K562 (cell line): ENCODE data around the gene MBD1. TPM values are rescaled to one million over a fixed set of nuclear protein-coding genes. Genes with fewer than 3 reads are reported as not detected.

Source experiments
- ATAC-seq: fragments of 200-7000 bp; cut with Tn5 transposase; 3 replicates; pipeline ENCODE4 v1.9.1; 2020; ENCODE audit warnings: moderate library complexity
- BruUV-seq: library from RNA; stranded (reverse); fragments of 400-500 nt; replicated peaks from 2 replicates; lab custom pipeline; 2021; lab: Mats Ljungman, UMichigan
- CTCF ChIA-PET: fragments of 300-600 bp; formaldehyde crosslinking; extraction: SDS; loops from one replicate; lab custom pipeline; 2021; ENCODE audit warnings: low intra/inter-chr PET ratio; lab: Yijun Ruan, JAX
- POLR2A ChIA-PET: fragments of 300-600, 350-650 bp; sonication (Branson Sonifier 250); formaldehyde crosslinking; extraction: SDS; loops from one replicate; lab custom pipeline; 2021; ENCODE audit warnings: antibody characterized with exemption, inconsistent platforms; lab: Yijun Ruan, JAX
- DNase-seq, 4 experiments: peaks; one replicate each; pipeline versions ENCODE4 v3.0.0 to v3.0.0-alpha.2; 2011 to 2018; ENCODE audit warnings: low spot score in 3 of 4, mixed read lengths in 3 of 4; ENCODE audit errors: extremely low read depth in 1 of 4
- FAIRE-seq: peaks from 2 replicates; lab custom pipeline; 2011; peaks lifted over from hg19 to GRCh38; lab: Jason Lieb, UNC
- H2AFZ ChIP-seq: 2 replicates; pipeline ENCODE4 v1.6.0; 2011; ENCODE audit warnings: low read depth, low read length, control low read depth, inconsistent platforms
- H3K27ac ChIP-seq: fragments of 200-600 bp; 3 replicates; pipeline ENCODE4 v1.8.0; 2011; ENCODE audit warnings: low read depth, mild to moderate bottlenecking, control low read depth, inconsistent platforms, low read length, moderate library complexity, mixed read lengths; ENCODE audit errors: extremely low read depth
- H3K27me3 ChIP-seq, 2 experiments: fragments of 300-600 bp in 1 of 2; 2 replicates in 1 of 2; 3 replicates in 1 of 2; pipeline versions ENCODE4 v1.6.0 to v1.8.0; 2011; ENCODE audit warnings: inconsistent platforms in 2 of 2, low read length in 2 of 2, mild to moderate bottlenecking in 1 of 2, mixed read lengths in 1 of 2, moderate library complexity in 1 of 2; ENCODE audit not compliant: control insufficient read depth in 2 of 2, insufficient read depth in 2 of 2
- H3K36me3 ChIP-seq: fragments of 300-600 bp; 3 replicates; pipeline ENCODE4 v1.8.0; 2011; ENCODE audit warnings: mild to moderate bottlenecking, low read length, inconsistent platforms; ENCODE audit not compliant: control insufficient read depth, insufficient read depth
- H3K4me1 ChIP-seq, 2 experiments: fragments of 200-600 bp in 1 of 2; replicated peaks in 1 of 2; 2 replicates in 1 of 2; 3 replicates in 1 of 2; pipeline versions ENCODE4 v1.5.1 to v1.8.0; 2011; ENCODE audit warnings: inconsistent platforms in 2 of 2, low read length in 2 of 2, mild to moderate bottlenecking in 1 of 2, mixed read lengths in 1 of 2, moderate library complexity in 1 of 2; ENCODE audit not compliant: control insufficient read depth in 2 of 2, insufficient read depth in 2 of 2
- H3K4me2 ChIP-seq: 2 replicates; pipeline ENCODE4 v1.6.1; 2011; ENCODE audit warnings: low read length, control low read depth, inconsistent platforms, mixed read lengths; ENCODE audit not compliant: insufficient read depth
- H3K4me3 ChIP-seq: fragments of 200-600 bp; sonication (generic), shearing (Covaris generic); 2 replicates; pipeline ENCODE4 v1.5.1; 2016; ENCODE audit warnings: control low read depth, inconsistent platforms
- H3K79me2 ChIP-seq: fragments of 200-600 bp; 3 replicates; pipeline ENCODE4 v1.8.0; 2011; ENCODE audit warnings: low read length, inconsistent platforms; ENCODE audit not compliant: control insufficient read depth, insufficient read depth
- H3K9ac ChIP-seq, 2 experiments: 2 replicates each; pipeline versions ENCODE4 v1.6.0 to v1.6.1; 2011; ENCODE audit warnings: low read depth in 2 of 2, low read length in 2 of 2, control low read depth in 1 of 2, inconsistent platforms in 1 of 2, mild to moderate bottlenecking in 1 of 2, mixed read lengths in 1 of 2; ENCODE audit not compliant: insufficient read depth in 1 of 2
- H3K9me1 ChIP-seq: one replicate; pipeline ENCODE4 v1.6.0; 2011; ENCODE audit warnings: inconsistent platforms, mild to moderate bottlenecking, low read length, moderate library complexity; ENCODE audit not compliant: control insufficient read depth, insufficient read depth
- H3K9me3 ChIP-seq: replicated peaks from 2 replicates; pipeline ENCODE4 v1.5.1; 2011; ENCODE audit warnings: low read depth, low read length, inconsistent platforms; ENCODE audit not compliant: control insufficient read depth, insufficient read depth
- H4K20me1 ChIP-seq: replicated peaks from 2 replicates; pipeline ENCODE4 v1.6.1; 2011; ENCODE audit warnings: low read length, inconsistent platforms, mixed read lengths; ENCODE audit not compliant: control insufficient read depth, insufficient read depth
- MECOM ChIP-seq: fragments of 250-450 bp; sonication (Bioruptor Pico); IDR thresholded peaks from 2 replicates; pipeline ENCODE4 v1.8.0; 2022; ENCODE audit warnings: inconsistent platforms
- POLR2G ChIP-seq: fragments of 200-400 bp; formaldehyde crosslinking; IDR thresholded peaks from 2 replicates; pipeline ENCODE4 v1.6.1; 2017; ENCODE audit warnings: low read depth, mild to moderate bottlenecking, antibody characterized with exemption, low read length, moderate library complexity
- RBFOX2 ChIP-seq: fragments of 200-400 bp; formaldehyde crosslinking; IDR thresholded peaks from 2 replicates; pipeline ENCODE4 v1.6.1; 2017; ENCODE audit warnings: low read depth, mild to moderate bottlenecking, low read length, moderate library complexity
- RFX5 ChIP-seq: IDR thresholded peaks from 2 replicates; pipeline ENCODE4 v1.6.1; 2011; ENCODE audit warnings: low read depth, mild to moderate bottlenecking, improper control_type of control experiment, low read length
- SREBF2 ChIP-seq: sonication (generic); formaldehyde crosslinking; IDR thresholded peaks from 2 replicates; pipeline ENCODE4 v1.4.0; 2020; ENCODE audit warnings: mild to moderate bottlenecking, missing genetic modification reagents
- WGBS: fragments of 100-300 bp; shearing (Covaris generic); methylation state at CpG from one replicate; pipeline ENCODE4 v1.1.6; 2016; ENCODE audit warnings: low coverage, mixed read lengths; ENCODE audit not compliant: insufficient coverage; ENCODE audit errors: missing lambda C conversion rate; 5-methylcytosine and 5-hydroxymethylcytosine counted together
- in situ Hi-C: fragments of 300-500 bp; cut with MboI; formaldehyde crosslinking; loops from 4 replicates; pipeline ENCODE4 v1.15.0; 2018; ENCODE audit warnings: inconsistent platforms, mixed read lengths
- intact Hi-C: fragments of 100-400 bp; cut with micrococcal nuclease; formaldehyde crosslinking; loops from 2 replicates; pipeline ENCODE4 v1.14.2; 2022
- polyA plus RNA-seq, 8 experiments: library from polyadenylated mRNA; depleted of rRNA in 4 of 8; stranded (reverse) in 5 of 8; unstranded in 3 of 8; fragments of >200 nt; fragmentation: Nextera tagmentation in 2 of 8; fragmentation: Illumina TruSeq in 1 of 8; extraction: Ambion mirVana in 2 of 8; extraction: Trizol in 1 of 8; gene quantifications; 2 replicates each; pipeline versions ENCODE4 v1.2.1 to v1.2.3, GENCODE V29; 2011 to 2014; ENCODE audit warnings: inconsistent platforms in 1 of 8, missing spikeins in 1 of 8
- total RNA-seq, 7 experiments: library from RNA; depleted of rRNA in 6 of 7; stranded (reverse); fragments of >200 nt in 6 of 7; fragmentation: Illumina TruSeq in 2 of 7; extraction: Trizol in 2 of 7; gene quantifications; 2 replicates each; pipeline versions ENCODE4 v1.2.1 to v1.2.3, GENCODE V29; 2011 to 2021; ENCODE audit warnings: low replicate concordance in 1 of 7
- TF ChIP-seq, protein P1 (sequence below): fragments of 450-650 bp; IDR thresholded peaks from 2 replicates; pipeline ENCODE4 v1.6.1; 2016; ENCODE audit warnings: mild to moderate bottlenecking

MBD1 gene
- total and polyA plus RNA-seq, 9 of the 15 experiments (the other 6 are each of a cell fraction or from before 2014, with no cell fraction given) = 3.0 to 59.7 (median 31.7) TPM

DNA sequence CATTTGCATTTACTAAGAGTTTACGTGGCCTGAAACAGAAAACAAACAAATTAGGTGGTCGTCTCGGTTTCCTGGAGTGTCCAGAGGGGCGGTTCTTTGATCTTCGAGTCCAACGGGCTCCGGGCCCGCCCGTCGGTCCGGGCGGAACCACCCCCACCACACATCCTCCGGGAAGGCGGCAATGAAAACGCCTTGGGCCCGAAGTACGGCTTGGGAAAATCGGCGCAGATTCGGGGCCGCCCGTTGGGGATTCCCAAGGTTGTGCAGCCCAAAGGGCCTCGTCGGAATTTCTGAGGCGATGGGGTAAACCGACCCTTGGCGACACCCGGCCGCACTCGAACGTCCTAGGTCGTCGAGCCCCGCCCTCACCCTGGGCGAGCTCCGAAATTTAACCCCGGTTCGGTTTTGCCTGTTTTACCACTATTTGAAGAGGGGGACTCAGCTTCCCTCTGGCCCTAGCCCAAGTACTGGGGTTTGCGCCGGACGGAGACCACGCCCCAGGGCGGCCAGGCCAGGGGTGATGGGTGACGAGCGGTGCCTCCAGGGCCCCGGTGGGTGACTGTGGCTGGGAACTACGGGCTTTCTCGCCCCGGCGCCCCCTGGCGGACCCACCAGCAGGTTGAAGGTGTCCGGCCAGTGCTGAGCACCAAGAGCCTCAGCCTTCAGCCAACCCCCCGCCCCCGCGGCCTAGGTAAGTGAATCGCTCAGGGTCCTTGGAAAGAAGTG is 13.1 kb downstream of the MBD1 start:
- intact Hi-C loops = no loop called here
- H3K4me3 ChIP-seq = no peak overlapping the region
- POLR2A ChIA-PET = no interaction called here

More for the DNA sequence above, 13.1 kb downstream of the MBD1 start:
- TF ChIP-seq RBFOX2 = peak; percentile 60
- TF ChIP-seq, protein P1, sequence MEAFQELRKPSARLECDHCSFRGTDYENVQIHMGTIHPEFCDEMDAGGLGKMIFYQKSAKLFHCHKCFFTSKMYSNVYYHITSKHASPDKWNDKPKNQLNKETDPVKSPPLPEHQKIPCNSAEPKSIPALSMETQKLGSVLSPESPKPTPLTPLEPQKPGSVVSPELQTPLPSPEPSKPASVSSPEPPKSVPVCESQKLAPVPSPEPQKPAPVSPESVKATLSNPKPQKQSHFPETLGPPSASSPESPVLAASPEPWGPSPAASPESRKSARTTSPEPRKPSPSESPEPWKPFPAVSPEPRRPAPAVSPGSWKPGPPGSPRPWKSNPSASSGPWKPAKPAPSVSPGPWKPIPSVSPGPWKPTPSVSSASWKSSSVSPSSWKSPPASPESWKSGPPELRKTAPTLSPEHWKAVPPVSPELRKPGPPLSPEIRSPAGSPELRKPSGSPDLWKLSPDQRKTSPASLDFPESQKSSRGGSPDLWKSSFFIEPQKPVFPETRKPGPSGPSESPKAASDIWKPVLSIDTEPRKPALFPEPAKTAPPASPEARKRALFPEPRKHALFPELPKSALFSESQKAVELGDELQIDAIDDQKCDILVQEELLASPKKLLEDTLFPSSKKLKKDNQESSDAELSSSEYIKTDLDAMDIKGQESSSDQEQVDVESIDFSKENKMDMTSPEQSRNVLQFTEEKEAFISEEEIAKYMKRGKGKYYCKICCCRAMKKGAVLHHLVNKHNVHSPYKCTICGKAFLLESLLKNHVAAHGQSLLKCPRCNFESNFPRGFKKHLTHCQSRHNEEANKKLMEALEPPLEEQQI = no peak
- no peak for TF ChIP-seq SREBF2 (CRISPR knock-in tag)
- peak; percentile 57 for TF ChIP-seq POLR2G
- no peak for TF ChIP-seq RFX5
- TF ChIP-seq MECOM (CRISPR knock-in tag) = no peak
- Histone ChIP-seq H3K79me2 (no peaks in the 10 kb centered on the region), H3K27me3 (no peaks in the 10 kb centered on the region), H3K27ac (no peak overlapping the region), H3K36me3 (peaks cover 59% of the 10 kb centered on the region), H3K9me1 (no peaks in the 10 kb centered on the region), H2AFZ (no peak overlapping the region), H3K9me3 (peaks cover 12% of the 10 kb centered on the region), H3K4me2 (no peak overlapping the region), H3K9ac (no peak overlapping the region), H3K4me1 (peaks cover 0 to 5% of the 10 kb centered on the region in 2 experiments; a peak in 1 of 5 replicates), H4K20me1 (no peaks in the 10 kb centered on the region)
- CTCF ChIA-PET = no interaction called here
- no peak; the same call in 2 of the 3 replicates for ATAC-seq
- BruUV-seq = no TSS peak
- FAIRE-seq = no peak
- DNase-seq = peak in 1 of 4 experiments; percentile 26
- WGBS = 96% methylated on average over 10 of the region's 56 CpGs
- in situ Hi-C loops = no loop called here
